ENCODE measurements around the gene MRPS23. TPM values are rescaled to one million over a fixed set of nuclear protein-coding genes. Genes with fewer than 3 reads are reported as not detected.
A peak's percentile ranks its signal among the peaks of the same experiment; 100 is the strongest.

Gene MRPS23
- total and polyA plus RNA-seq, 2 of the 13 experiments (the other 11 are each of a cell fraction or from before 2014, with no cell fraction given), result 63.2 to 181 TPM

GRCh38 chr17:57892146-57892819 is 42.4 kb upstream of the MRPS23 start (continued):
- TF ChIP-seq FOXO4 (CRISPR knock-in tag; conservative IDR thresholded peaks at IDR 0.05) (no peak), AHR (CRISPR knock-in tag; IDR thresholded peaks at IDR 0.05) (0 out of 2 replicates have a peak, but pooled peaks have one; percentile 44), TFAP4 (IDR thresholded peaks at IDR 0.05; ENCODE audit: borderline replicate concordance, low read depth) (no peak), TBP (CRISPR knock-in tag; IDR thresholded peaks at IDR 0.05) (no peak), ZFP36L1 (CRISPR knock-in tag; IDR thresholded peaks at IDR 0.05) (no peak), ZNF160 (CRISPR knock-in tag; IDR thresholded peaks at IDR 0.05) (no peak), MAX (IDR thresholded peaks at IDR 0.05) (no peak), HIC2 (CRISPR knock-in tag; IDR thresholded peaks at IDR 0.05; ENCODE audit: low read depth) (peak; percentile 50; the same call in 1 of the 2 replicates), MXI1 (IDR thresholded peaks at IDR 0.05; ENCODE audit: borderline replicate concordance, low read depth, low read length) (peak; percentile 12; the same call in 1 of the 3 replicates), TAF1 (CRISPR knock-in tag; IDR thresholded peaks at IDR 0.05) (no peak), ZNF614 (CRISPR knock-in tag; IDR thresholded peaks at IDR 0.05; ENCODE audit: borderline replicate concordance) (no peak), MAF1 (CRISPR knock-in tag; IDR thresholded peaks at IDR 0.05; ENCODE audit: borderline replicate concordance) (no peak), SP5 (CRISPR knock-in tag; IDR thresholded peaks at IDR 0.05; ENCODE audit: borderline replicate concordance, low read depth) (peak; percentile 13; the same call in 1 of the 2 replicates), HOXA3 (CRISPR knock-in tag; IDR thresholded peaks at IDR 0.05) (peak; percentile 40), ZBTB39 (CRISPR knock-in tag; IDR thresholded peaks at IDR 0.05) (0 out of 2 replicates have a peak, but pooled peaks have one; percentile 31), SMARCC2 (IDR thresholded peaks at IDR 0.05) (no peak), ZNF205 (CRISPR knock-in tag; IDR thresholded peaks at IDR 0.05) (peak; percentile 60; the same call in 1 of the 2 replicates), HHEX (CRISPR knock-in tag; IDR thresholded peaks at IDR 0.05) (0 out of 2 replicates have a peak, but pooled peaks have one; percentile 15), ZNF574 (CRISPR knock-in tag; IDR thresholded peaks at IDR 0.05) (peak; percentile 55; the same call in 1 of the 2 replicates), ZNF207 (IDR thresholded peaks at IDR 0.05; ENCODE audit: borderline replicate concordance) (no peak), ZMYM4 (CRISPR knock-in tag; IDR thresholded peaks at IDR 0.05) (peak; percentile 29; the same call in 1 of the 2 replicates)

Data from HepG2 (cell line).